Bronchial epithelial cell (primary cell): Measurements from ENCODE around the gene COPB1. TPM values are rescaled to one million over a fixed set of nuclear protein-coding genes. Genes with fewer than 3 reads are reported as not detected.

Experiments used
- DNase-seq: peaks from one replicate; pipeline ENCODE4 v3.0.0-alpha.2; 2010; ENCODE audit warnings: low read depth
- FAIRE-seq: peaks from 2 replicates; lab custom pipeline; 2011; peaks lifted over from hg19 to GRCh38; lab: Jason Lieb, UNC
- H3K27me3 ChIP-seq: 2 replicates; pipeline ENCODE4 v1.5.1; 2011; ENCODE audit warnings: low read length; ENCODE audit not compliant: control insufficient read depth, insufficient read depth
- H3K36me3 ChIP-seq: 2 replicates; pipeline ENCODE4 v1.5.1; 2011; ENCODE audit warnings: low read length; ENCODE audit not compliant: control insufficient read depth, insufficient read depth
- H3K4me3 ChIP-seq: 2 replicates; pipeline ENCODE4 v1.5.1; 2011; ENCODE audit warnings: mild to moderate bottlenecking, low read depth, low read length, control low read depth
- CTCF ChIP-seq: IDR thresholded peaks from 2 replicates; pipeline ENCODE4 v1.5.1; 2011; ENCODE audit warnings: mild to moderate bottlenecking, moderate library complexity, low read length, control low read depth, inconsistent platforms; ENCODE audit not compliant: insufficient read depth, severe bottlenecking
- total RNA-seq: library from RNA; depleted of rRNA; stranded (reverse); fragments of >200 nt; gene quantifications from 2 replicates; pipeline ENCODE4 v1.2.1, GENCODE V29; 2014

COPB1 gene
- total RNA-seq, 1 donor from 2014 or later = 192 TPM

- H3K4me3 ChIP-seq = no peak overlapping the region
- H3K27me3 ChIP-seq = no peaks in the 10 kb centered on the region
- DNase-seq (peak; percentile 88), FAIRE-seq (no peak)
- no peak for TF ChIP-seq CTCF
- no peaks in the 10 kb centered on the region for H3K36me3 ChIP-seq
These were observed 87.8 kb downstream of the COPB1 start for GRCh38 chr11:14411818-14412217.

- peak; percentile 50 for DNase-seq
- Histone ChIP-seq H3K27me3 (no peaks in the 10 kb centered on the region), H3K4me3 (no peak overlapping the region), H3K36me3 (no peaks in the 10 kb centered on the region)
- FAIRE-seq = no peak
- no peak for TF ChIP-seq CTCF
These were observed 89.7 kb downstream of the COPB1 start for GRCh38 chr11:14409891-14410290.

- DNase-seq (no peak), FAIRE-seq (no peak)
- no peak for TF ChIP-seq CTCF
- Histone ChIP-seq H3K36me3 (no peaks in the 10 kb centered on the region), H3K27me3 (no peaks in the 10 kb centered on the region), H3K4me3 (no peak overlapping the region)
These were observed 91.0 kb downstream of the COPB1 start for GRCh38 chr11:14408612-14409011.

Other genes with a start within 250 kb of the COPB1 start
- gene RRAS2, start 140.6 kb downstream of the COPB1 start, total RNA-seq = 169 and 235 TPM in 2 replicates
- 123 and 132 TPM in 2 replicates for gene PSMA1, start 20.6 kb upstream of the COPB1 start, total RNA-seq
- gene PDE3B, start 144.0 kb upstream of the COPB1 start, total RNA-seq = 0.13 and 0.26 TPM in 2 replicates